ENCODE measurements around the gene ZNF446.
A peak's percentile ranks its signal among the peaks of the same experiment; 100 is the strongest.
"Not testable (repeated sequence)": the region's sequence is repeated elsewhere in the genome, so short reads cannot be mapped to it uniquely, and the experiment has no call there.

Gene ZNF446

DNA sequence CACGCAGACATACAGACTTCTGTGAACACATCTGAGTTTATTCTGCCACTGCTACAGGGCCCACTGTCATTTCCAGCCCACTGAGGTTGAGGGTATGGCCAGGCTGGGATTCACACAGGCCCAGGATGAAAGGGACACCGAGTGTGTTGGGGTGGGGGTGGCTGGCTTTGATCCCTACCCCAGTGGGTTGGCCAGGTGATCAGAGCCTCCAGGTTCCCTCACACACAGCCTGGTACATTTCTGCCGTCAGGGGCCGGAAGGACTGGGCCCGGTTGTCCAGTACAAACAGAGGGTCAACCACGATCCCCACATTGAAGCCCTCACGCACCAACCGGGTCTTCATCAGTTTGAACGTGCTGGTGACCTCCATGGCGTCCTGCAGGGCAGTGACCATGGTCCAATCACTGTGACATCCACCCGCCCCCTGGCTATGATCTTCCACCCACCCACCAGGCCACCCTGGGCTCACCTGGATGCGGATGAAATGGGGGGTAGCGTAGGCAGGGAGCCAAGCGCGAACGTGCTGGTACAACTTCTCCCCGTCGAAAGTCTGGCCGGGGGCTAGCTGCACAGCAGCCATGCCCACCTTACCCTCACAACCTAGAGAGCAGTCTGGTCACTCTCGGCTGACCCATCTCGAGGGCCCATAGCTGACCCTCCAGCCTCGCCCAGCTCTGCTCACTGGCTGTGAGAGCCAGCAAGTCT is 22.3 kb downstream of the ZNF446 start:
- no peak for TF ChIP-seq Cebpa-rat (IDR thresholded peaks at IDR 0.05)
- H3K9ac ChIP-seq, result peak overlapping the region; percentile 73
- H3K4me1 ChIP-seq, result peaks cover 27% of the 10 kb centered on the region
- no peaks in the 10 kb centered on the region for H4K20me1 ChIP-seq
- H3K4me2 ChIP-seq, result peak overlapping the region; percentile 97
- no peaks in the 10 kb centered on the region for H3K9me3 ChIP-seq
- no peaks in the 10 kb centered on the region for H3K27me3 ChIP-seq
- H3K4me3 ChIP-seq, result peak overlapping the region; percentile 69
- no peaks in the 10 kb centered on the region for H3K36me3 ChIP-seq
- peak overlapping the region; percentile 67 for H3K27ac ChIP-seq

- peak overlapping the region; percentile 73 for H3K9ac ChIP-seq
- no peak for TF ChIP-seq Cebpa-rat (IDR thresholded peaks at IDR 0.05)
- no peaks in the 10 kb centered on the region for H3K36me3 ChIP-seq
- peak overlapping the region; percentile 97 for H3K4me2 ChIP-seq
- H3K27me3 ChIP-seq, result no peaks in the 10 kb centered on the region
- H3K27ac ChIP-seq, result peak overlapping the region; percentile 71
- no peaks in the 10 kb centered on the region for H3K9me3 ChIP-seq
- peaks cover 27% of the 10 kb centered on the region for H3K4me1 ChIP-seq
- no peaks in the 10 kb centered on the region for H4K20me1 ChIP-seq
- peak overlapping the region; percentile 69 for H3K4me3 ChIP-seq
These were observed 23.1 kb downstream of the ZNF446 start for GRCh38 chr19:58499021-58499927.

DNA sequence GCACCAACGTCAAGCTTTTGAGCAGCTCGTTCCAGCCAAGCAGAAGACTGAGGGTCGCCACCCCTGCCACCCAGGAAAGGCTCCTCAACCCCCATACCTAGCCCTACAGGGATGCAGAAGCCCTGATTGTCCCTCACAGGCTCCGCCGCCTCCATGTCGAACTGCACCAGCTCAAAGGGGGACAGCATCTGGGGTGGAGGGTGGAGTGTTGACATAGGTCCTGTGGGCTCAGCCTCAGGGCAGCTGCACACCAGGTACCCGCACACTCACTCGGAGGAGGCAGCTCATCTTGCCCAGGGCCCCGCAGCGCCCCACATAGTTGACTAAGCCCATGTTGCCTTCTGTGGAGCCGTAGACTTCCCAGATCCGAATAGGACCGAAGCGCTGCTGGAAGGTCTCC is 24.1 kb downstream of the ZNF446 start:
- H3K9ac ChIP-seq, result no peak overlapping the region
- no peaks in the 10 kb centered on the region for H4K20me1 ChIP-seq
- H3K36me3 ChIP-seq, result no peaks in the 10 kb centered on the region
- no peak overlapping the region for H3K27ac ChIP-seq
- H3K9me3 ChIP-seq, result no peaks in the 10 kb centered on the region
- H3K4me3 ChIP-seq, result peak overlapping the region; percentile 69; the same call in 1 of the 2 replicates
- no peak for TF ChIP-seq Cebpa-rat (IDR thresholded peaks at IDR 0.05)
- H3K4me2 ChIP-seq, result peak overlapping the region; percentile 97
- H3K4me1 ChIP-seq, result peaks cover 27% of the 10 kb centered on the region
- no peaks in the 10 kb centered on the region for H3K27me3 ChIP-seq

GRCh38 chr19:58507602-58508223 is 31.6 kb downstream of the ZNF446 start:
- H3K36me3 ChIP-seq, H3K27me3 ChIP-seq, H3K4me2 ChIP-seq, H3K4me3 ChIP-seq, H3K27ac ChIP-seq, H3K9ac ChIP-seq, H4K20me1 ChIP-seq: not testable (repeated sequence)
- Histone ChIP-seq H3K9me3 (peaks cover 31% of the 10 kb centered on the region), H3K4me1 (peaks cover 19% of the 10 kb centered on the region)

GRCh38 chr19:58509731-58510083 is 33.6 kb downstream of the ZNF446 start:
- H3K27me3 ChIP-seq, result no peaks in the 10 kb centered on the region
- no peak for TF ChIP-seq Cebpa-rat (IDR thresholded peaks at IDR 0.05)
- H3K9me3 ChIP-seq, result peaks cover 31% of the 10 kb centered on the region
- H3K9ac ChIP-seq, result peak overlapping the region; percentile 22; the same call in 1 of the 2 replicates
- peak overlapping the region; percentile 1; the same call in 1 of the 2 replicates for H3K27ac ChIP-seq
- no peaks in the 10 kb centered on the region for H4K20me1 ChIP-seq
- H3K36me3 ChIP-seq, result peaks cover 10% of the 10 kb centered on the region; the same call in 1 of the 2 replicates
- peak overlapping the region; percentile 61 for H3K4me2 ChIP-seq
- H3K4me3 ChIP-seq, result no peak overlapping the region
- H3K4me1 ChIP-seq, result peaks cover 32% of the 10 kb centered on the region

DNA sequence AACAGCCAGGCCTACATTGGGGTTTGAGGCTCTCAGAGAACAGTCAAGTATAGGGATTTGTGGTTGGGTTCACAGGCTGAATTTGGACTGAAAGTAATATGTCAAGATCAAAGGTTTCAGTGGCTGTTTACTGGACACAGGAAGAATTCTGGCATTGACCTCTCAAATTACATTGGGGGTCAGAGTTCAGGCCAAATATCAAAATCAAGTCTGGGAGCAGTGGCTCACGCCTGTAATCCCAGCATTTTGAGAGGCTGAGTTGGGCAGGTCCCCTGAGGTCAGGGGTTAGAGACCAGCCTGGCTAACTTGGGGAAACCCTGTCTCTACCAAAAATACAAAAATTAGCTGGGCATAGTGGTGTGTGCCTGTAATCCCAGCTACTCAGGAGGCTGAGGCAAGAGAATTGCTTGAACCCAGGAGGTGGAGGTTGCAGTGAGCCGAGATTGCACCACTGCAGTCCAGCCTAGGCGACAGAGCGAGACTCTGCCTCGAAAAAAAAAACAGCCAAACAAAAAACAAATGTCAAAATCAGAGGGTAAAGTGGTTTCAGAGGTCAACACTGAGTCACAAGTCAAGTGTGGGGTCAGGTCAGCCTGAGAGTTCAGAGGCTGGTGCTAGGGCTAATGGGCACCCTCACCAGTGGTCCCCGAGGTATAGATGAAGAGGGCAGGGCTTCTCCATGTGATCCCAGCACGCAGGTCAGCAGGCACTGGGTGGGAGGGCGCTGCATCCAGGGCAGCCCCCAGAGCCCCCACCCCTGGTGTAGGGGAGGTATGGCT is 34.1 kb downstream of the ZNF446 start:
- no peak overlapping the region for H3K4me3 ChIP-seq
- no peaks in the 10 kb centered on the region for H4K20me1 ChIP-seq
- H3K36me3 ChIP-seq, result peaks cover 10% of the 10 kb centered on the region; the same call in 1 of the 2 replicates
- peaks cover 31% of the 10 kb centered on the region for H3K9me3 ChIP-seq
- peak overlapping the region; percentile 22; the same call in 1 of the 2 replicates for H3K9ac ChIP-seq
- H3K4me1 ChIP-seq, result peaks cover 37% of the 10 kb centered on the region
- no peaks in the 10 kb centered on the region for H3K27me3 ChIP-seq
- no peak for TF ChIP-seq Cebpa-rat (IDR thresholded peaks at IDR 0.05)
- peak overlapping the region; percentile 61 for H3K4me2 ChIP-seq
- 0 out of 2 replicates have a peak overlapping the region, but pooled peaks have one; percentile 1 for H3K27ac ChIP-seq

DNA sequence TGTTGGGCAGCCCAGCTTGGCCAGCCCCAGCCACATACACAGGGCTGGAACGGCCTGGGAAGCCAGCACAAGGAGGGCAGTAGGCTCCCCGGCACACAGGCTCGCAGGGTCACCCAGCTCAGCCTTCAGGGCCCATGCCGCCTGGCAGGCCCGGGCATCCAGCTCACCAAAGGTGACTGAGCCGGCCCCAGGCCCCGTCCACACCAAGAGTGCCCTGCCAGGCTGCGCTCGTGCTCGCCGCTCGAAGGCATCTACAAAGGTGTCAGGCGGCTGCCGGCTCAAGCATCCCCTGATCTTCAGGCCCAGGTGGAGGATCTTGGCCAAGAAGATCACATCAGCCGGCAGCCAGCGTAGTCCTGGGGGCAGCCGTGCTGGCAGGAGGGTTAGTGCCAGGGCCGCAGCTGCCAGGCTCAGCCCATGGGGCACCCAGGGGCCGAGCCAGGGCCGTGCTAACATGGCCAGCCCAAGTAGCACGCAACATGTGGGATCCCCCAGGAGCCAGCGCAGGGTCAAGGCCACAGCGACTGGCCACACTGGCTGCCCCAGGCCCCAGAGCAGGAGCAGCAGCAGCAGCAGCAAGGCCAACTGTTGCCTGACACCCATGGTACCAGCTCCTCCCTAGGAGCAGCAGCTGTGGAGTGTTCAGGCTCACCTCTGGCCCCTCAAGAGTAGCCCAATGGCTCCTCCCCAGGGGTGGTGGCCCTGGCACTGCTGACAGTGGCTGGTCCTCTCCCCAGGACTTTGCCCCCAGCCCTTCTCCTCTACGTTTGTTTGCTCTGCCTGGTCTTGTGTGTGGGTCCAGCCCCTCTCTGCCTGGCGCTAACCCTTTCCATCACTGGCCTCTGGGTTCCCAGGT is 35.4 kb downstream of the ZNF446 start, which contains the start of gene SLC27A5:
Gene SLC27A5, minus strand, starts transcription at position 640 of the 856 bp plus-strand sequence. Its CDS starts 37 bp downstream, at position 603.
- peaks cover 9% of the 10 kb centered on the region; the same call in 1 of the 2 replicates for H4K20me1 ChIP-seq
- no peak within 1 kb of the TSS for H3K9ac ChIP-seq
- peaks cover 24% of the 10 kb centered on the region for H3K9me3 ChIP-seq
- no peak for TF ChIP-seq Cebpa-rat (IDR thresholded peaks at IDR 0.05)
- 0 out of 2 replicates have a peak within 1 kb of the TSS, but pooled peaks have one; percentile 13 for H3K27ac ChIP-seq
- peaks cover 49% of the 10 kb centered on the region for H3K4me1 ChIP-seq
- no peak within 1 kb of the TSS for H3K4me2 ChIP-seq
- H3K27me3 ChIP-seq, result no peaks in the 10 kb centered on the region
- H3K4me3 ChIP-seq, result no peak within 1 kb of the TSS
- peaks cover 23% of the 10 kb centered on the region for H3K36me3 ChIP-seq

GRCh38 chr19:58513213-58513693 is 37.1 kb downstream of the ZNF446 start:
- Histone ChIP-seq H4K20me1 (peaks cover 22% of the 10 kb centered on the region), H3K27me3 (no peaks in the 10 kb centered on the region), H3K4me2 (peak overlapping the region; percentile 95), H3K36me3 (peaks cover 30% of the 10 kb centered on the region), H3K4me3 (no peak overlapping the region), H3K4me1 (peaks cover 58% of the 10 kb centered on the region), H3K27ac (peak overlapping the region; percentile 80), H3K9ac (peak overlapping the region; percentile 82; the same call in 1 of the 2 replicates), H3K9me3 (peaks cover 7% of the 10 kb centered on the region)
- no peak for TF ChIP-seq Cebpa-rat (IDR thresholded peaks at IDR 0.05)
